Measurements from ENCODE around the gene EFNA1.
"Not testable (repeated sequence)": the region's sequence is repeated elsewhere in the genome, so short reads cannot be mapped to it uniquely, and the experiment has no call there.

The EFNA1 gene

DNA sequence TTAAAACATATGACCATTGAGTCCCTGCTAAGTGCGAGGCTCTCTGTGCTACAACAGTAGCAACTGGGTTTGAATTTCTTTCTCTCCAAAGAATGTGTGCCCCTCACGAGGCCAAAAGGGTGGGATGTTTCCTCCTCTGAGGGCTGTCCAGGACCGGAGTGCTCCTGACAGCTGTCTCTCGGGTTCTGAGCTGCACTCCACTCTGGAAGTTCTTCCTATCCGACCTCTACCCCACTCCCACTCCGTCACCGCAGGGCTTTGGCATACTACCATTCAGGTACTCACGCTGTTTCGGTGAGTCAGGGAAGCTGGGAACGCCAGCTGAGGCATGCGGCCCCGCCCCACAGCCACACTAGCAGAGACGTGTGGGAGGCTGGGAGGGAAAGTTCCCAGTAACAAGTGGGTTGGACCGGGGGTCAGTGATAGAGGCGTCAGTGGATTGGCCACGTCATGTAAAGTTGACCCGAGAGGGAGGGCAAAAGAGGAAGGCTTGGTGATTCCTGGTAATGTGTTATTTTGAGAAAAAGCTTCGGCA lies 7.3 kb downstream of the EFNA1 start:
- no peak; the same call in 1 of the 2 replicates for TF ChIP-seq POLR2A (IDR thresholded peaks at IDR 0.05; ENCODE audit: low read depth, low read length)
- DNase-seq (ENCODE audit: insufficient read length, low spot score) (peak; percentile 91), FAIRE-seq (no peak)

DNA sequence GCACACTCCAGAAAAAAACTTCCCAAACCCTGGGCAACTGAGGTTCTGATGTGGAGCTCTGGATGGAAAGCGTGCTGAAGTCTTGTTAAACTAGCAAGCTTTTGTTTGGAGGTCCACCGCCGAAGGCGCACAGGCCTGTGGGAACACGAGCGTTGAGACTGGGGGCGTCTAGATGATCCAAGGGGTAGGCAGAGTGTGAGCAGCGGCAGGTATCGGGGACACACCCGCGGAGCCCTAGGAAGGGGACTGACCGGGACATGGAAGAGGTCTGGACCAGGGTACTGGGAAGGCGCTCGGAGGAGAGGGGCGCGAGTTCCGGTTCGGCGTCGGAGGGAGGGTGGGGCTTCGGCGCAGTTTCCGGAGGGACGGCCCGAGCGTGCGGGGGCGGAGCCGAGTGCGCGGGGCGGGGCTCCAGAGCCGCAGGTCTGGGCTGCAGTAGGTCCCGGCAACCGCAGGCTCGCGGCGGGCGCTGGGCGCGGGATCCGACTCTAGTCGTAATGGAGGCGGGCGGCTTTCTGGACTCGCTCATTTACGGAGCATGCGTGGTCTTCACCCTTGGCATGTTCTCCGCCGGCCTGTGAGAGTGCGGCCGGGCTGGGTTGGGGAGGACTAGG lies 7.8 kb downstream of the EFNA1 start, which contains the start of gene SLC50A1:
Gene SLC50A1, plus strand, starts transcription at position 438 of the 614 bp plus-strand sequence. Its CDS starts 60 bp downstream, at position 498.
- FAIRE-seq, result no peak
- DNase-seq (ENCODE audit: insufficient read length, low spot score), result peak; percentile 81
- TF ChIP-seq POLR2A (IDR thresholded peaks at IDR 0.05; ENCODE audit: low read depth, low read length), result peak; percentile 78

DNA sequence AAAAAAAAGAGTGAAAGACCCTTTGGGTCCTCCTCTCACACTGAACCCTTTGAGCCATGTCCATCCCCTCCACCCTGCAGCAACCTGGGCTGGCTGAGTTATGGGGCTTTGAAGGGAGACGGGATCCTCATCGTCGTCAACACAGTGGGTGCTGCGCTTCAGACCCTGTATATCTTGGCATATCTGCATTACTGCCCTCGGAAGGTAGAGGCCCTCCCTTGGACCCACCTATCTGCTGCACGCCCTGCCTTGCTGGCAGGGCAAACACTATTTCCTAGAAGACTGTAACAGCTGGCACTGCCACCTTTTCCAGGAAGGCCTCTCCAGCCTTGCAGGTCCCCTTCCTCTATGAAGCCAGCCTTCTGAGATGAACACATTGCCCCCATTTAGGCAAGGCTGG lies 9.1 kb downstream of the EFNA1 start:
- no peak for TF ChIP-seq POLR2A (IDR thresholded peaks at IDR 0.05; ENCODE audit: low read depth, low read length)
- no peak for DNase-seq (ENCODE audit: insufficient read length, low spot score)
- FAIRE-seq, result no peak

DNA sequence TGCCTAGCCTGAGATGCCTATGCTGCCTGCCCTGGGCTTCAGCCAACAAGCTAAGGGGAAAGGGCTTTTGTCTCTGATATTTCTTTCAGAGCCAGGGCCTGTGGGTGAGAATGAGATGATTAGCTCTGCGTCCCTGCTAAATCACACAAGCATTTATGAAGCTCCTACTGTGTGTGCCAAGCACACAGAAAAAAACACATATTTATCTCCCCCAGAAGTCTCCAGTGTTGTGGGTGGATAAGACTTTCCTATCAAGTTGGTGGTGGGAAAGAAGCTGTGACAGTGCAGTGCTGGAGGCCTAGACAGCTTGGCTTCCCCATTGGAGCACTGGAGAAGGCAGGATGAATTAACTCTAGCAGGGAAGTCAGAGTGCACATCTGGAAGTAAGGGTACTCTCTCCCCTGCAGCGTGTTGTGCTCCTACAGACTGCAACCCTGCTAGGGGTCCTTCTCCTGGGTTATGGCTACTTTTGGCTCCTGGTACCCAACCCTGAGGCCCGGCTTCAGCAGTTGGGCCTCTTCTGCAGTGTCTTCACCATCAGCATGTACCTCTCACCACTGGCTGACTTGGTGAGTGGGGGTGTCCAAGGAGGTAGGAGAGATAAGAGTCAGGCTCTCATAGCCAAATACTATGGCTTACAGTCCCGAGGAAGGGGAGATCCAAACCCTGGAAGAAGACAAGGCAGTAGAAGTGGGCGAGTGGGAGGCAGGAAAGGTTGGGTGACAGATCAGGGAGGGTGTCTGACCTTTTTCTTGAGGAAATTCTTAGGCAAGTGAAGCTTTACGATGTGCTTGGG lies 9.7 kb downstream of the EFNA1 start:
- TF ChIP-seq POLR2A (IDR thresholded peaks at IDR 0.05; ENCODE audit: low read depth, low read length), result no peak
- no peak for FAIRE-seq
- DNase-seq (ENCODE audit: insufficient read length, low spot score), result no peak

DNA sequence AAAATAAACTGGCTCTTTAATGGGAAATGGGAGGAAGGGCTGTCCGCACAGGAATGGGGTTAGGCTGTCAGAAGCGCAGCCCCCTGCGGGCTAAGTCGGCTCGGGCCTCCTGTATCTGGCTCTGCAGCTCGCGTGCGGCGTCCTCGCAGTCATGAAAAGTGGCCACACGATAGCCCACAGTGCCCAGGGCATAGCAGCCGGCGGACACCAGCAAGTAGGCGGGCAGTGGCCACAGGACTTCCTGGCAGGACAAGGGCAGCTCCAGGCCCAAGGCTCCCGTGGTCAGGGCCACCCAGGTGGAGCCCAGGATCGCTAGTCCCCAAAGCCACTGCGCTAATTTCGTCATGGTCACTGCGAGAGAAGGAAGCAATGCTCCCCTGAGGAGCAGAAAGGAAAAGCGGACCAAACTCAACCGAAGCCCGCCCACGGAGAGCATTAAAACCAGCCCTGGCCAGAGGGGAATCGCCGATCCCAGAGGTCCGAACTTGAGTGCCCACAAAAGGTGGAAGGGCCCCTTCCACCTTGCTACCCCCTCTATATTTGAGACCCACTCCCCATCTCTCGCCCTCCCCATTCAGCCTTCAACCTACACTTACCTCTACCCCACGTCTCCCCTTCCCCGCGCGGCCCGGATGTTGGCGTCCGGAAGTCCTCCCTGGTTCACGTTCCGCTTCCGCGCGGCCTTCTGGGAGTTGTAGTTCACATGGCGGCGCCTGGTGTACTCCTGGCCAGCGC lies 12.4 kb downstream of the EFNA1 start, which contains the start of gene DPM3:
Gene DPM3, minus strand, starts transcription at position 637 of the 735 bp plus-strand sequence. Its CDS starts 291 bp downstream, at position 346.
- FAIRE-seq, result no peak
- DNase-seq (ENCODE audit: insufficient read length, low spot score), result peak; percentile 72
- TF ChIP-seq POLR2A (IDR thresholded peaks at IDR 0.05; ENCODE audit: low read depth, low read length), result peak; percentile 82

DNA sequence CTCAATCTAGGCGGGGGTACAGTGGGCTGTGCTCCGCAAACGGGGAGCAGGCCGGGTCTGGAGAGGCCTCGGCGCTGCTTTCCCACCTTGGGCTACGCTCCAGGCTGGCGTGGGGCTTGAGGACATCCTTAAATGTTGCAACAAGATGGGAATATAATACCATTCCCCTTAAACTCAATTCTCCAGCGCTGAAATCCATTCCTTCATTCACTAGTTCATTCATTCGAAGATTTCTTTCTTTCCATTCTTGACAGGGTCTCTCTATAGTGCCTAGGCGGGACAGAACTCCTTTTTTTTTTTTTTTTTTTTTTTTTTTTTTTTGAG lies 12.9 kb downstream of the EFNA1 start:
- no peak for TF ChIP-seq POLR2A (IDR thresholded peaks at IDR 0.05; ENCODE audit: low read depth, low read length)
- FAIRE-seq, result no peak

DNA sequence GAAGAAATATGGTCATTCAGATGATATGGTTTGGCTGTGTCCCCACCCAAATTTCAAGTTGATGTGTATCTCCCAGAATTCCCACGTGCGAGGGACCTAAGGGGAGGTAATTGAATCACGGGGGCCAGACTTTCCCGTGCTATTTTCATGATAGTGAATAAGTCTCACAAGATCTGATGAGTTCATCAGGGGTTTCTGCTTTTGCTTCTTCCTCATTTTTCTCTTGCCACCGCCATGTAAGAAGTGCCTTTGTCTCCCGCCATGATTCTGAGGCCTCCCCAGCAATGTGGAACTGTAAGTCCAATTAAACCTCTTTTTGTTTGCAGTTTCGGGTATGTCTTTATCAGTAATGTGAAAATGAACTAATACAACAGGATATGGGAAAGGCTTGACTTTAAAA lies 14.1 kb downstream of the EFNA1 start:
- FAIRE-seq, result no peak
- no peak for TF ChIP-seq POLR2A (IDR thresholded peaks at IDR 0.05; ENCODE audit: low read depth, low read length)

More for the DNA sequence above, 12.9 kb downstream of the EFNA1 start:
- DNase-seq (ENCODE audit: insufficient read length, low spot score), result no peak

DNA sequence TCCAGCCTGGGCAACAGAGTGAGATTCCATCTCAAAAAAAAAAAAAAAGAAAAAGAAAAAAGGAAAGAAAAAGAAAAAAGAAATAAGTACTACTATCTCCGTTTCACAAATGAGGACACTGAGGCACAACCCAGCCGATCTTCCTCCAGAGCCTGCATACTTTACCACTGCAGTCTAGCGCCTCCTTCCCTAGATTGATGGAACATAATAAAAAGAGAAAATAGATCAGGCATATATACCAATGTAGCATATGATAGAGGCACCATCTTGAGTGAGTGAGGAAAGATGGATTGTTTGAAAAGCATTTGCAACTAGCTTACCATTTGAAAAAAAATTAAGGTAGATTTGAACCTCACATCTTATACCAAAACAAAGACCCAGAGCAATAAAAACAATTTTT lies 17.8 kb downstream of the EFNA1 start:
- DNase-seq (ENCODE audit: insufficient read length, low spot score) (no peak), FAIRE-seq (no peak)
- no peak for TF ChIP-seq POLR2A (IDR thresholded peaks at IDR 0.05; ENCODE audit: low read depth, low read length)

More for the DNA sequence above, 14.1 kb downstream of the EFNA1 start:
- DNase-seq (ENCODE audit: insufficient read length, low spot score), result no peak

DNA sequence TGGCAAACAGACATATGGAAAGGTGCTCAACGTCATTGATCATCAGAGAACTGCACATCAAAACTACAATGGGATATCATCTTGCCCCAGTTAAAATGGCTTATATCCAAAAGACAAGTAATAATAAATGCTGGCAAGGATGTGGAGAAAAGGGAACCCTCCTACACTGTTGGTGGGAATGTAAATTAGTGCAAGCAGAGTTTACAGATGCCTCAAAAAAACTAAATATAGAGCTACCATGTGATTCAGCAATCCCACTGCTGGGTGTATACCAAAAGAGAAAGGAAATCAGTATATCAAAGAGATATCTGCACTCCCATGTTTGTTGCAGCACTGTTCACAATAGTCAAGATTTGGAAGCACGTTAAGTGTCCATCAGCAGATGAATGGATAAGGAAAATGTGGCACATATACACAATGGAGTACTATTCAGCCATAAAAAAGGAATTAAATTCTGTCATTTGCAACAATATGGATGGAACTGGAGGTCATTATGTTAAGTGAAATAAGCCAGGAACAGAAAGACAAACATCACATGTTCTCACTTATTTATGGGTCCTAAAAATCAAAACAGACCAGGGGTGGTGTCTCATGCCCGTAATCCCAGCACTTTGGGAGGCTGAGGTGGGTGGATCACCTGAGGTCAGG lies 28.4 kb downstream of the EFNA1 start:
- not testable (repeated sequence) for DNase-seq (ENCODE audit: insufficient read length, low spot score); FAIRE-seq

DNA sequence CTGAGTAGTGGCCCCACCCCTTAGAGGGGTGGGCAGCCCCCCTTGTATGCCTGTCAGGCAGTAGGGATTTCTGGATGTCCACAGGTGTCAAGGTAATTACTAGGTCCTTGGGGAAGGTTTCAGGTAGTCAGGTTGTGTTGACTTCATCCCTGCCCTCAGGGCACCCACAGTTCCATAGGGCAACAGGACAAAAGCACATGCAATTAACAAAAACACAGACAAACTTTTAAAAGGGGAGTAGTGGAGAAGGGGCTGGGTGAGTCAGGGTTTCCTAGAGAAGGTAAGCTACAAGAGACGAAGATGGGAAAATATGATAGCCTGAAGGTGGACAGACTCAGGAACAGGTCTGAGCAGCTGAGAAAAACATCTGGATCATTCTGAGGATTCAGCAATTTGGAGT lies 31.3 kb downstream of the EFNA1 start:
- no peak for DNase-seq (ENCODE audit: insufficient read length, low spot score)
- no peak for TF ChIP-seq POLR2A (IDR thresholded peaks at IDR 0.05; ENCODE audit: low read depth, low read length)
- FAIRE-seq, result no peak

DNA sequence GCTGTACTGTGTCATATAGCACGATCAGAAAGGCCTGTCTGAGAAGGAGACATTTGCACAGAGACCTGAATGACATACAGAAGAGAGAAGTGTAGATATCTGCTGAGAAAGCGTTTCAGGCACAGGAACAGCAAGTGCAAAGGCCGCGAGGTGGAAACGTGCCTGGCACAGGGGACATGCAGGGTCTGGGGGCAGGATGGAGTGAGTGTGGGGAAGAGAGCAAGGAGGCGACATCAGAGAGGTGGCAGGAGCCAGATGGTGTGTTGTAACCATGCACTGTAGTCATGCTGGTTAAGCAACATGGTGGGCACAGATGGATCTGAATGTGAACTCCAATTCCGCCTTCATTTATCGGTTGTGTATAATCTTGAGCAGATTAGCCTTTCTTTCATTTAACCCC lies 32.5 kb downstream of the EFNA1 start:
- TF ChIP-seq POLR2A (IDR thresholded peaks at IDR 0.05; ENCODE audit: low read depth, low read length), result no peak
- FAIRE-seq (no peak), DNase-seq (ENCODE audit: insufficient read length, low spot score) (no peak)

DNA sequence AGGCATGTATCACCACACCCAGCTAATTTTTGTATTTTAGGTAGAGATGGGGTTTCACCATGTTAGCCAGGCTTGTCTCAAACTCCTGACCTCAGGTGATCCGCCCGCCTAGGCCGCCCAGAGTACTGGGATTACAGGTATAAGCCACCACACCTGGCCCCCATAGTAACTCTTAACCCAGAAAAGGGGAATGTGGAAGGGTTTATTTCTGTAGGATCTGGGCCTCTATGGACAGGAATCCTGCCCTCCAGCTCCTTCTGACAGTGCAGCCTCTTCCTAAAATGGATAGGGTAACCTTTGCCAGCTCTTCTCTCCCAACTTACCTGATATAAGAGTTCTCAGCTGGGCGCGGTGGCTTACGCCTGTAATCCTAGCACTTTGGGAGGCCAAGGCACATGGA lies 35.0 kb downstream of the EFNA1 start:
- FAIRE-seq, result not testable (repeated sequence)

DNA sequence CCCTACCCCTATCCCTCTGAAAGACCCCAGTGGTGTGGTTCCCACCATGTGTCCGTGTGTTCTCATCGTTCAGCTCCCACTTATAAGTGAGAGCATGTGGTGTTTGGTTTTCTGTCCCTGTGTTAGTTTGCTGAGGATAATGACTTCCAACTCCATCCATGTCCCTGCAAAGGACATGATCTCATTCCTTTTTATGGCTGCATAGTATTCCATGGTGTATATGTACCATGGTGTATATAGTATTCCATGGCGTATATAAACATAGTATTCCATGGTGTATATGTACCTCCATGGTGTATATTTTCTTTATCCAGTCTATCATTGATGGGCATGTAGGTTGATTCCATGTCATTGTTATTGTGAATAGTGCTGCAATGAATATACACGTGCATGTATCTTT lies 36.1 kb downstream of the EFNA1 start:
- not testable (repeated sequence) for FAIRE-seq; DNase-seq (ENCODE audit: insufficient read length, low spot score)

More for the DNA sequence above, 35.0 kb downstream of the EFNA1 start:
- not testable (repeated sequence) for DNase-seq (ENCODE audit: insufficient read length, low spot score)

DNA sequence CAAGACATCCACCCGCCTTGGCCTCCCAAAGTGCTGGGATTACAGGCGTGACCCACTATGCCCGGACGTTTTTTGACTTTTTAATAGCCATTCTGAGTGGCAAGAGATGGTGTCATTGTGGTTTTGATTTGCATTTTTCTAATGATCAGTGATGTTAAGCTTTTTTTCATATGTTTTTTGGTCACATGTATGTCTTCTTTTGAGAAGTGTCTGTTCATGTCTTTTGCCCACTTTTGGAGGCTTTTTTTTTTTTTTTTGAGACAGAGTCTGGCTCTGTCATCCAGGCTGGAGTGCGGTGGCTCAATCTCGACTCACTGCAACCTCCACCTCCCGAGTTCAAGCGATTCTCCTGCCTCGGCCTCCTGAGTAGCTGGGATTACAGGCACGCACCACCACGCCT lies 36.9 kb downstream of the EFNA1 start:
- not testable (repeated sequence) for DNase-seq (ENCODE audit: insufficient read length, low spot score); FAIRE-seq

Data from H54 (cell line).